GOT3 (cell line): Measurements from ENCODE around the gene RGS2.

Source experiments
- DNase-seq: peaks from one replicate; lab custom pipeline; 2025; ENCODE audit warnings: mixed read lengths; lab: John Stamatoyannopoulos, UW

Gene RGS2

DNA sequence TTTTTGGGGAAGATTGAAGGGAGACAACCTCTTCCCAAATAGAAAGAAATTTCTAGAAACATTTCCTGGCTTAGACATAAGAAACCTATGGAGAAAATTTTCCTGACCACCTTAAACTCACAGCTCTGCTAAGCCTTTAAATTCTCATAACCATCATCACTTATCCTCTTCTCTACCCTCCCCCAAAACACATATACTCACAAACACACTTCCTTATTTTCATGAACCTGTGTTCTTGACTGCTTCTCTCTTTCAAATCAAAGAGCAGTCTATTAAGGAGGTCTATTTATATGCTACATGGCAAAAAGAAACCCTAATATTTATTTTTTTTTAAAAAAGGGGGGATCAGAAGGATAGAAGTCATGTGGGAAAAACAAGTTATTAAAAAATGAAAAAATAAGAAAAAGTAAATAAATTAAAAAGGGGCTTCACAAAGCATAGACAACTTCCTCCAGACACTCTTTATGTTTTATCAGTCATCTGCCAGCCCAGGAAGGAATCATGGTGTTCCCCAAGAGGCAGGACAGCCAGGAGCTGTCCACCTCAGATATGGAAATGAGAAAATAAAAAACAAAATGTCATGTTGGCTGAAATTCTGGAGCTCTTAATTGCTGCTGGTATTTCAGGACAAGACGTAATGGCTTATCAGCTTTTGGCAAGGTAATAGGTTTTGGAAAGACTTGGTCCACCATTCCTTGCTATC lies 12.8 kb upstream of the RGS2 start:
- no peak for DNase-seq

GRCh38 chr1:192797143-192797542 lies 11.7 kb upstream of the RGS2 start:
- no peak for DNase-seq

- DNase-seq = no peak
Observed at GRCh38 chr1:192797891-192798290, 10.9 kb upstream of the RGS2 start.

- DNase-seq = no peak
Observed at GRCh38 chr1:192801451-192801850, 7.4 kb upstream of the RGS2 start.

GRCh38 chr1:192802406-192802805 lies 6.4 kb upstream of the RGS2 start:
- DNase-seq = no peak

DNA sequence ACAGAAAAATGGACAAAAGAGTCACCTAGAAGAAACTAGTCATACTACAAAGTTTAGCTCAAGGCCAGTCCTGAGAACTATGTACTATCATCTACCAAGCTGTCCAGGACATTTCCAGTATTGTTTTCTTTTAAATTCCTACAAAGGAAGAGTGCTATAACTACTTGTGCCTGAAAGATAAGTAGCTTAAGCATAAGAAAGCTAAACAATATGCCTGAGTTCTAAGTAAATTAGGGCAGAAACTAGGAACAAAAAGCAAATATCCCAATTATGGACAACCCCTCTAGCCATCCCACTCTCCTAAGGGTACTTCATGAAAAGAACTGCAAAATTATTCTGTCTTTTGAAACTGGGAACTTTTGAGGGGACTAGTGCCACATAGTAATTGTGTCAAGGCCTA lies 5.3 kb upstream of the RGS2 start:
- DNase-seq = no peak

DNA sequence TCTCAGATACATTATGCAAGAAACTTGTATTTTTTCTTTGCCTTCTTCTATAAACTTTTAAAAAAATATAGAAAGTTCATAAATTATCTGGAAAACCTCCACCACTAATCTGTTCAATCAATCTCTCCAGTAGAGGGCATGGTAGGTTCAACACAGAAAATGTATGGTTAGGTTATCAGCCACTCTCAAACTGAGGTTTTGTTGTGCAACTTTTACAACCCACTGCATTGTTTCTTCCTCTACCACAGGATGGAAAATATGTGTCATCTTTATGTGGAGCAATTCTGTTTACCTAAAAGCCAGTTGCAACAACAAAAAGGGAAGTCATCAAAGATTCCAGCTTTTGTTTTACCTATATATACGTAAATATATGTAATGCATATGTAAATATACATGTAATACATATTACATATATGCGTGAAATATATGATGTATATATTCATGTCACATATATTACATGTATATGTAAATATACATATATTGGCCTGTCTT lies 3.0 kb upstream of the RGS2 start:
- DNase-seq = no peak

DNA sequence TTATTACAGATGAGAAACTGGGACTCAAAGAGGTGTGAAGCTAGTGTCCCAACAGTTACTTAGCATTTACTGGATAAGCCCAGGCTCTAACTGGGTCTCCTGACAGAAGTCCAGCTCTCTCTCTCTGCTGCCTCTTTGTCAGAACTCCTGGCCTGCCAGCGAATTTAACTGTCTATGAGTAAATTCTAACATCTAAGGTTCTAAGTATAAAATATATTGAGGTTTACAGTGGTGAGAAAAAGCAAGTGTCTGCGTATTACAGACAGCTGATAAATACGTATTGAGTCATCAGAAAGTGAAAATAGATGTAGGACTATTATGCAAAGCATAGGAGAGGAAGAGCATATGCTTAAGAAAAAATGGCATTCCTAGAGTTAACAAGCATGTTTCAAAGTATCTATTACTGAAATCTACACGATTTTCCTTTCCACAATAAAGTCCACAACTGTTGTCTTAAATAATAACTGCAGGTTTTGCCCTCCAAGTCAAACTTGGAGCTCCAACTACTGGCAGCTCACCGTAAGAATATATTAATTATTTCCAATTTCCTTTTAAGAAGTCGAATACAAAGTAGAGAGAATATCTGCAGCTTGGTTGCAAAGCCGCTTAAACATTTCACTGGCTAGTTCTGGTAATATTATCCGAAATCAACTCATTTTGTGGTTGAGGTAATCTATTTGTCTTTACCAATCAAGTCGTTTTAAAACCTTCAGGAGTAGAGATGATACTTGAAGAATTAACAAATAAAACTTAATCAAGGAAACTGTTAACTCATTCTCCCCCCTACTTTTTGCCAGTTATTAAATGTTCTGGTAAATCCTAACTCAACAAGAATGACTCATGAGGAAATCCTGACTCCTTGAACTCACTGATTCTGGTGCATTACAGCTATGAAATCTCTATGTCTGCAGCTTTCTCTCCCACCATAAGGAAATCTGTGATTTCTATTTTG lies 1.4 kb upstream of the RGS2 start:
- DNase-seq = no peak

DNA sequence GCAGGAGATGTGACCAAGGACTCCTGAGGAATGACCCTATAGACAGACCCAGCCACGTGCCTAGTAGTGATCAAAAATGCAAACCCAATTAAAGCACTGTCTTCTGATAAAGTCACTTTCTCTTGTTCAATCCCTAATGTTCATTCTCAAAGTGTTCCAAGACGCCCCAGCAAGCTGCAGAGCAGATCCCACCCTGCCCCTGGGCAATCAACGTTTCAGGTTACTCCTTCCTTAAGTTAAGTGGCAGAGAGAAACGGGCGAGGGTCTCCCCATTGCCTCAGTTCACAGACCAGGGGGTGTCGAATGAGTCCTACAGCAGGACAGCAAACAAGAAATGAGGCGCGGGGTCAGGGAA lies 699 bp upstream of the RGS2 start:
- no peak for DNase-seq

DNA sequence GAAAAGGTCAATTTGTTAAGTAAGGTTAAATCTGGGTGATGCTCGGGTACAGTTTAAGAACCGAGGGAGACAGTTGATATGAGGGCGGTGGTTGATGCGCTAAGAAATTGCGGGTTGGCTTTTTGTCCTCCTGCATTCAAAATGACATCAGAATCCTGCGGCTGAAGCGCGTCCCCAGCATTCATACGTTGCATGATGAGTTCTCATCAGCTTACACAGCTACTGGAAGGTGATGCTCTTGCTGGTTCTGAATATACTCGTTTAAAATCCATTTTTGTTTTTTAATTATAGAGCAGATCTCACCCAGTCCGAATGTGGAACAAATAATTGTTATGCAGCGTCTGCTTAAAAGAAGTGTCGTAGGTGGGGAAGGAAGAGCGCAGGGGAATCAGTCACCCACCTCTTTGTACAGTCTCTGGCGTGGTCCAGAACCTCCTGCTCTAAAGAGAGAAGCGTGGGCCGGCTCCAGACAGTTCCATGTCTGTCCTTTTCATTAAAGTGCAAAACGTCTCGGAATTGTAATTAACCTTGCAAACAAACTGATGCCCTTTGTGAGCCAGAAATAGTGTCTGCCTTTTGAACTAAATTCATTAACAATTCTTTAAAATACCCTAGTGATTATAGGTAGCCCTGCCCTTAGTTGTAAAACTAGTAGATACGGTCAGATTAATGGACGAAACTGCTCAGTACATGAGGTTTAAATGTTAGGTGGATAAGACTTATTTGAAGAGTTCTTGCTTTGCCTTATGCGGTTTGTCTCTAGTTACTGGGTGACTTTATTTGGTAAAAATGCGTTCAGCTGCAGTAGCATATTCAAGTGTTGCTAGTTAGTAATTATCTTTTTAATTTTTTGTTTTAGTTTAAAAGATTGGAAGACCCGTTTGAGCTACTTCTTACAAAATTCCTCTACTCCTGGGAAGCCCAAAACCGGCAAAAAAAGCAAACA lies 741 bp downstream of the RGS2 start:
- DNase-seq = no peak

DNA sequence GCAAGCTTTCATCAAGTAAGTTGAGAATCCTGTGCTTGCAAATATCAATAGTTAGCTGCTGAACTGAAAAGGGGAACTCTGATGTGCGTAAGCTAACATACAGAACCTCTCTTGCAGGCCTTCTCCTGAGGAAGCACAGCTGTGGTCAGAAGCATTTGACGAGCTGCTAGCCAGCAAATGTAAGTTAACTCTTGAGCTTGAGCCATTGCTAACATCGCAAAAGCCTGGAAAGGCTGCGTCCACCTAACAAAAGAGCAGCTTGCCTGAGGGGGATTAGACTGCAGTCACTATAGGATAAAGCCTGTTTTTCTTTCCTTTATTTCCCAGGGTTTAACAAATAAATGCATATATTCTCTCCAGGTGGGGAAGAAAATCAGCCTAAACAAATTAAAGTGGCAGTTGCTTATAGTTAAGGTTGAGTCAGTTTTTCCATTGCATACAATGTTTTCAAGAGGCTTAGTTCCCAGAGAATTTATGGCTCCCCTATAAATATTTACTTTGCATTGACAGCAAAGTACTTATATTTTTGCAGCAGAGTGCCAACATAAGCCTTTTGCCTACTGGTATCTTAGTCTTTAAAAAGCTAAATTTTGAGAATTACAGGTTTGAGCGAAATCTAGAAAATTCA lies 1.5 kb downstream of the RGS2 start:
- no peak for DNase-seq

DNA sequence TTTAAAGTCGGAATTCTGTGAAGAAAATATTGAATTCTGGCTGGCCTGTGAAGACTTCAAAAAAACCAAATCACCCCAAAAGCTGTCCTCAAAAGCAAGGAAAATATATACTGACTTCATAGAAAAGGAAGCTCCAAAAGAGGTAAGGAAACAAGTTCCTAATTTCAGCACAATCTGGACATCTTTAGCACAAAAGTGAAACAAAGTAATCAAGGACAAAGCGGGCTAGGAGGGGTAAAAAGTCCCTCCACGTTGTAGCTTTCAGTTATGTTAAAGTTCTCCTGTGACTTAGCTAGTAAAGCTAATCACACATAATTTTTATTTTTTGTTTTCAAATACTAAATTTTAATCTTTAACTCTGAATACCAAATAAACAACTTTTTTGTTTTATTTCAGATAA lies 2.2 kb downstream of the RGS2 start:
- DNase-seq = no peak

GRCh38 chr1:192811594-192812239 lies 2.9 kb downstream of the RGS2 start:
- no peak for DNase-seq

- DNase-seq = no peak
Observed at GRCh38 chr1:192812420-192813209, 3.8 kb downstream of the RGS2 start.

- DNase-seq = no peak
Observed at GRCh38 chr1:192814805-192815204, 6.0 kb downstream of the RGS2 start.

- DNase-seq = no peak
Observed at GRCh38 chr1:192817246-192817645, 8.4 kb downstream of the RGS2 start.

DNA sequence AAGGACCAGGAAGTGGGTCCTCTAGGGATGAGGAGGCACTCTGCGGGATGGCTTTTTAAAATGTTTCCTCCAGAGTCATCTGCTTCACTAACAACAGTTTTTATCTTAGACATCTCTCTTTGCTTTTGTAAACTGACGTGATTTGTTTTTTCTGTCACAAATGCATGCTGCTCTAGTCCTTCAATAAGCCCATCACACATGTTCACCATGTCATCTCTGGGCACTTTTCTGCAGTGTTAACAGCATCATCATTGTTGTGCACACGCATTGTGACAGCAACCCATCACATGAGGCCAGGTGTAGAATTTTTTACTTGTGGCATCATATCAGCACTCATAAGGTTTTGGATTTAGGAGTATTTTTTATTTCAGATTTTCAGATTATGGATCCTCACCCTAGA lies 12.5 kb downstream of the RGS2 start:
- DNase-seq = no peak

DNA sequence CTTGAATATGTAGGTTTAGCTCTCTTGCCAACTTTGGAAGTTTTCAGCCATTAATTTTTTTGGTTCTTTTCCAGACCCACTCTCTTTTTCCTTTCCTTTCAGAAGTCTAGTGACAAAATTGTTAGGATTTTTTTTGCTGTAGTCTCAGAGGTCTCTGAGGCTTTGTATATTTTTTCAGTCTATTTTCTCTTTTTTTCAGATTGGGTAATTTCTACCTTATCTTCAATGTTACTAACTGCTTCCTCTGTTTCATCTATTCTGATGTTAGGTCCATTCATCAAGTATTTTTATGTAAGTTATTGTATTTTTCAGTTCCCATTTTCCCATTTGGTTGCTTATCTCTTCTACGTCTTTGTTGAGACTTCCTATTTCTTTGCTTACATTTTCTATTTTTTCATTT lies 15.7 kb downstream of the RGS2 start:
- DNase-seq = no peak

GRCh38 chr1:192826791-192827546 lies 18.1 kb downstream of the RGS2 start:
- no peak for DNase-seq
